Muscle layer of colon (tissue), 2 donors: Measurements from ENCODE around the gene UBE2C.
A peak's percentile ranks its signal among the peaks of the same experiment; 100 is the strongest.

ENCODE experiments used
- H3K27ac ChIP-seq: one replicate; pipeline ENCODE4 v1.7.0; 2013; ENCODE audit warnings: low read depth, mild to moderate bottlenecking, low read length, moderate library complexity
- H3K27me3 ChIP-seq, 2 donors: one replicate each; pipeline ENCODE4 v1.7.0; 2013; ENCODE audit warnings: low read length in 2 of 2, mild to moderate bottlenecking in 2 of 2; ENCODE audit not compliant: insufficient read depth in 2 of 2, control insufficient read depth in 1 of 2
- H3K36me3 ChIP-seq: one replicate; pipeline ENCODE4 v1.7.0; 2013; ENCODE audit warnings: mild to moderate bottlenecking, low read length; ENCODE audit not compliant: insufficient read depth
- H3K4me1 ChIP-seq: one replicate; pipeline ENCODE4 v1.7.0; 2013; ENCODE audit warnings: mild to moderate bottlenecking, low read length; ENCODE audit not compliant: insufficient read depth
- H3K4me3 ChIP-seq, 2 donors: one replicate each; pipeline ENCODE4 v1.7.0; 2013; ENCODE audit warnings: low read length in 2 of 2, low read depth in 1 of 2, mild to moderate bottlenecking in 1 of 2, moderate library complexity in 1 of 2
- H3K9ac ChIP-seq: one replicate; pipeline ENCODE4 v1.7.0; 2013; ENCODE audit warnings: low read length
- H3K9me3 ChIP-seq: one replicate; pipeline ENCODE4 v1.7.0; 2013; ENCODE audit warnings: mild to moderate bottlenecking, low read length
- donor health status: abdominal sarcoma.
- donor health status: Adenocarcinoma of cecum.

UBE2C gene

DNA sequence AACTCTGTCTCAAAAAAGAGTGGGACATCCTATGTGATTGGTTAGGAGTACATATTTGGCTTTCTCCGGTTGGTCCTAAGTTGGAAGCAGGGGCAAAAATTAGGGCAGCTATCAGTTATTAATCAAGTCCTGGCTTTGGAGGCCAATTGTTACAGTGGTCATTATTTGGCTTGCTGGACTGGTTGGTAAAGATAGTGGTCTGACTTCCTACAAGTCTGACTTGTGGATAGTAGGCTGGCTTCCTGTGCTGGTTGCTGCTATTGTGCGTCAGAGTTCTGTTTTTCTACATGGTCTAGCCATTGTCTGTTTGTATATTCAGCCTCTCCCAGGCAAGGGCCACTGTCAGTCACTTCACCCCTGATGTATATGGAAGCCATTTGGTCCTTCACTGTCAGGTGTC, 37.8 kb downstream of the UBE2C start:
- Histone ChIP-seq H3K27ac (no peak overlapping the region), H3K36me3 (peaks cover 63% of the 10 kb centered on the region), H3K4me1 (peaks cover 11% of the 10 kb centered on the region), H3K27me3 (no peaks in the 10 kb centered on the region), H3K4me3 (no peak overlapping the region), H3K9me3 (no peaks in the 10 kb centered on the region), H3K9ac (no peak overlapping the region)

GRCh38 chr20:45850926-45851325, 38.5 kb downstream of the UBE2C start:
- Histone ChIP-seq H3K9me3 (no peaks in the 10 kb centered on the region), H3K27ac (no peak overlapping the region), H3K9ac (no peak overlapping the region), H3K36me3 (peaks cover 59% of the 10 kb centered on the region), H3K4me3 (no peak overlapping the region), H3K27me3 (no peaks in the 10 kb centered on the region), H3K4me1 (peaks cover 14% of the 10 kb centered on the region)

GRCh38 chr20:45851501-45851900, 39.1 kb downstream of the UBE2C start:
- Histone ChIP-seq H3K27ac (no peak overlapping the region), H3K9me3 (no peaks in the 10 kb centered on the region)

GRCh38 chr20:45852326-45852725, 39.9 kb downstream of the UBE2C start:
- H3K27ac ChIP-seq, result no peak overlapping the region
- H3K36me3 ChIP-seq, result peaks cover 49% of the 10 kb centered on the region
- H3K4me1 ChIP-seq, result peaks cover 18% of the 10 kb centered on the region
- no peaks in the 10 kb centered on the region for H3K9me3 ChIP-seq
- H3K4me3 ChIP-seq, result no peak overlapping the region
- H3K9ac ChIP-seq, result no peak overlapping the region
- H3K27me3 ChIP-seq, result no peaks in the 10 kb centered on the region

More at GRCh38 chr20:45851501-45851900, 39.1 kb downstream of the UBE2C start:
- Histone ChIP-seq H3K27me3 (no peaks in the 10 kb centered on the region), H3K9ac (no peak overlapping the region), H3K36me3 (peaks cover 54% of the 10 kb centered on the region), H3K4me3 (no peak overlapping the region), H3K4me1 (peaks cover 16% of the 10 kb centered on the region)

DNA sequence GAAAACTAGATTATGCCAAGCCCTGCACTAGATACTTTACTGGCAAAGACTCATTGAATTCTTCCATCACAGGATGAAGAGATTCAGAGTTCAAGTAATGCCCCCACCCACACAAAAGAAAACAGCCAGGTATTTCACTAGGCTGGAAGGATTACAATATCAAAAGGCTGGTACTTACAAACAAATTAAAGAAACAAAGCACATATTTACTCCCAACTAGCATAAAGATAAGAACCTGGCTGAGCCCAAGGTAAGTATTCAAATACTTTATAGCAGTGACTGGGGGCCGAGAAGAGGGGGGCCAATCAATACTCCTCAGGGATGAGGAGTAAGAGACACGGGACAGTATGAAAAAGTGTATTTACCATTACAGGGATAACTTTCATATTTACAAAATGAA, 41.0 kb downstream of the UBE2C start:
- H3K36me3 ChIP-seq, result peaks cover 42% of the 10 kb centered on the region
- H3K9me3 ChIP-seq, result no peaks in the 10 kb centered on the region
- H3K27ac ChIP-seq, result no peak overlapping the region
- peaks cover 18% of the 10 kb centered on the region for H3K4me1 ChIP-seq
- H3K4me3 ChIP-seq, result no peak overlapping the region
- no peaks in the 10 kb centered on the region for H3K27me3 ChIP-seq
- no peak overlapping the region for H3K9ac ChIP-seq

DNA sequence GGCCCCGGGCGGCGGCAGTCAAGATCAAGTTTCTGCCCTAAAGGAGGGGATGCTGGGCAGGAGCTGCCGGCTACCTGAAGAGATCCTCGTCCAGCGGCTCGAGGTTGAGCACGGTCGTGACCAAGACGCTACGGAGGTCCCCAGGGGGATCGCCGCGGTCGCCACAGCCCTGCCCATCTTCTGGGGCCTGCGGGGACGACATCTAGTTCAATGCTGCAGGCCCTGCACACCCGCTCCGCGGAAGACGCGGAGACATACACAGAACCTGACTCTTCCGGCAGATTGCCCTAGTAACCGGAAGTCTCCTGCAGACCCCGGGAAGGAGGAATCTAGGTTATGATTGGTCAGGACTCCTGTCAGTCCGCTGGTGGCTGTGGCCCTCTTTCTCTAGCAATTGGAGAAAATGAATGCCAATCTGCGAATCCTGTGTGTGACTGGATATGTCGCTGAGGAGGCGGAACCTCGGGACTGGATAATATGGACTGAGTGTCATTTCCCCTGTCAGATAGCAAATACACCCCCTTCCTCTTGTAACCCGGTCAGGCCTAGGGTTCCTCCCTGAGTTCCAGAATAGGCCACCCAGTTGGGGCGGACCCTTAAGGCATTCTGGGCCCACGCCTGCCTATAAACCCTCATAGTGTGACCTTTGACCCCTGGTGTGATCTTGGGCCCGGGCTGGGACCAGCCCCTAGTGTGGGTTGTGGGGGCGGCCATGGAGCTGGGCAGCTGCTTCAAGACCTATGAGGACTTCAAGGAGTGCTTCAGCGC, 44.9 kb downstream of the UBE2C start, which contains the start of the genes ACOT8 and ZSWIM3:
ACOT8 (minus strand) TSS at position 279 of the 768 bp plus-strand sequence; CDS start at position 202, 77 bp downstream.
ZSWIM3 (plus strand) TSS at position 501 of the 768 bp plus-strand sequence; CDS start at position 713, 212 bp downstream.
- Histone ChIP-seq H3K9ac (peak within 1 kb of the TSS; percentile 71), H3K4me1 (peaks cover 18% of the 10 kb centered on the region), H3K27ac (peak within 1 kb of the TSS; percentile 80), H3K27me3 (no peaks in the 10 kb centered on the region), H3K36me3 (peaks cover 20% of the 10 kb centered on the region), H3K9me3 (no peaks in the 10 kb centered on the region), H3K4me3 (peak within 1 kb of the TSS; percentile 78 to 92)

- H3K27me3 ChIP-seq, result no peaks in the 10 kb centered on the region
- no peak overlapping the region for H3K9ac ChIP-seq
- H3K4me3 ChIP-seq, result peak overlapping the region; percentile 78 to 92
- peaks cover 19% of the 10 kb centered on the region for H3K36me3 ChIP-seq
- peaks cover 18% of the 10 kb centered on the region for H3K4me1 ChIP-seq
- peak overlapping the region; percentile 74 for H3K27ac ChIP-seq
- no peaks in the 10 kb centered on the region for H3K9me3 ChIP-seq
Measured at GRCh38 chr20:45857882-45858216, 45.4 kb downstream of the UBE2C start.

DNA sequence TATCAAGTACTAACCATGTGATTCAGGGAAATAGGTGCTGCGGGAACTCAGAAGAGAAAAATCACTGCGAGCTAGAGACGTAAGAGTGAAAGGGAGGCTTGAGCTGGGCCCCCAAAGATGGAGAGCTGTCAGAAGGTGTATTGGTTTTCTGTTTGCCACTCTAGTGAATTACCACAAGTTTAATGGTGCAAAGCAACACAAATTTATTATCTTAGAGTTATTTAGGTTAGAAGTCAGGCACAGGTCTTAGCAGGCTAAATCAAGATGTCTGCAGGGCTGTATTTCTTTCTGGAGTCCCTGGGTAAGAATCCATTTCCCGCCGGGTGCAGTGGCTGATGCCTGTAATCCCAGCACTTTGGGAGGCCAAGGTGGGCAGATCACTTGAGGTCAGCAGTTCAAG, 47.5 kb downstream of the UBE2C start:
- Histone ChIP-seq H3K9ac (no peak overlapping the region), H3K4me3 (no peak overlapping the region), H3K27me3 (no peaks in the 10 kb centered on the region), H3K36me3 (peaks cover 3% of the 10 kb centered on the region), H3K4me1 (peaks cover 13% of the 10 kb centered on the region), H3K9me3 (no peaks in the 10 kb centered on the region), H3K27ac (no peak overlapping the region)

- Histone ChIP-seq H3K27ac (no peak overlapping the region), H3K4me1 (peaks cover 9% of the 10 kb centered on the region), H3K4me3 (no peak overlapping the region), H3K36me3 (no peaks in the 10 kb centered on the region), H3K27me3 (no peaks in the 10 kb centered on the region), H3K9me3 (no peaks in the 10 kb centered on the region), H3K9ac (no peak overlapping the region)
Measured at GRCh38 chr20:45860560-45861220, 48.2 kb downstream of the UBE2C start.

DNA sequence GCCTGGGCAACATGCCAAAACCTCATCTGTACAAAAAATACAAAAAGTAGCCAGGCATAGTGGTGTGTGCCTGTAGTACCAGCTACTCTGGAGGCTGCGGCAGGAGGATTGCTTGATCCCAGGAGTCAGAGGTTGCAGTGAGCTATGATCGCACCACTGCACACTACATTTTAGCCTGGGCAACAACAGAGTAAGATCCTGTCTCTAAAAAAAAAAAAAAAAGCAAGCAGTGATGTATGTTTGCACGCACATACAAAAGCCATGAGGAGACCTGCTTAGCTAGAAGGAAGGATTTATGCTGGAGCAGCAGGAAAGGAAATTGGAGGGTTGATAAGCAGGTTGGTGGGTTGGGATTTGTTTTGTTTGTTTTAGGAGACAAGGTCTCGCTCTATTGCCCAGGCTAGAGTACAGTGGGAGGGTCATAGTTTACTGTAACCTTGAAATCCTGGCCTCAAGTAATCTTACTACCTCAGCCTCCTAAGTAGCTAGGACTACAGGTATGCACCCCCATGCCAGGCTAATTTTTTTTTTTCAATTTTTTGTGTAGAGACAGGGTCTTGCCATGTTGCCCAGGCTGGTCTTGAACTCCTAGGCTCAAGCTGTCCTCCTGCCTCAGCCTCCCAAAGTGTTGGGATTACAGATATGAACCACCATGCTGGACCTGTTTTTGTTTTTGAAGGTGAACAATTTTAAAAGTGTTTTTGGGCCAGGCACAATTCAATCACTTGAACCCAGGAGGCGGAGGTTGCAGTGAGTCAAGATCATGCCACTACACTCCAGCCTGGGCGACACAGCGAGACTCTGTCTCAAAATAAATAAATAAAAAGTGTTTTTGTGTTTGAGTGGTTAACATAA, 49.0 kb downstream of the UBE2C start:
- H3K4me1 ChIP-seq, result peaks cover 2% of the 10 kb centered on the region
- H3K27ac ChIP-seq, result no peak overlapping the region
- no peak overlapping the region for H3K4me3 ChIP-seq
- no peaks in the 10 kb centered on the region for H3K36me3 ChIP-seq
- H3K9me3 ChIP-seq, result no peaks in the 10 kb centered on the region
- no peak overlapping the region for H3K9ac ChIP-seq
- no peaks in the 10 kb centered on the region for H3K27me3 ChIP-seq
